AML-193 (cell line): ENCODE measurements around the gene TTC9B.
"Not testable (repeated sequence)": the region's sequence is repeated elsewhere in the genome, so short reads cannot be mapped to it uniquely, and the experiment has no call there.

Experiments used
- DNase-seq, 2 experiments: peaks; one replicate each; lab custom pipeline; 2025; lab: John Stamatoyannopoulos, UW

TTC9B gene

DNA sequence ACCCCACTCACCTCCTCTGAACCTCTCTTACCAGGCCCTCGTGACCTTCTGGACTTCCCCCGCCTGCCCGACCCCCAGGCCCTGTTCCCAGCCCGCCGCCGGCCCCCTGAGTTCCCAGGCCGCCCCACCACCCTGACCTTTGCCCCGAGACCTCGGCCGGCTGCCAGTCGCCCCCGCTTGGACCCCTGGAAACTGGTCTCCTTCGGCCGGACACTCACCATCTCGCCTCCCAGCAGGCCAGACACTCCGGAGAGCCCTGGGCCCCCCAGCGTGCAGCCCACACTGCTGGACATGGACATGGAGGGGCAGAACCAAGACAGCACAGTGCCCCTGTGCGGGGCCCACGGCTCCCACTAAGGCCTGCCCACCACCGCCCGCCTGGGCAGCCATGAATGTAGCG lies 3.2 kb downstream of the TTC9B start:
- no peak for DNase-seq

DNA sequence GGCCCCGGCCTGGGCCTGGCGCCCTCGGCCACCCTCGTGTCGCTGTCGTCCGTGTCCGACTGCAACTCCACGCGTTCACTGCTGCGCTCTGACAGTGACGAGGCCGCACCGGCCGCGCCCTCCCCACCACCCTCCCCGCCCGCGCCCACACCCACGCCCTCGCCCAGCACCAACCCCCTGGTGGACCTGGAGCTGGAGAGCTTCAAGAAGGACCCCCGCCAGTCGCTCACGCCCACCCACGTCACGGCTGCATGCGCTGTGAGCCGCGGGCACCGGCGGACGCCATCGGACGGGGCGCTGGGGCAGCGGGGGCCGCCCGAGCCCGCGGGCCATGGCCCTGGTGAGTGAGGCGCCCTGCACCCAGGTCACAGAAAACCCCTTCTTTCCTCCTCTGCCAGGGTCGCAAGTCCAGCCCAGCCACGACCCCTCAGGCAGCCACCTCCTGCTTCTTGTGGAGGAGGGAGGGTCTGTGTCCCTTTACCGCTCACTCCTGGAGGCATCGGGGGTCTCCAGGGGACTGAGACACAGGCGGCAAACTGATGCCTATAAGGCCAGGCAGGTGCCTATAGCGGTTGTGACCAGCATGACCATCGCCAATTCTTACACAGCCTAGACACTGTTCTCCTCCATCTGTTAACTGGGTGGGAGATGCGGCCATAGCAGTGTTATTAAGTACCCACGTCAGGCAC lies 4.2 kb downstream of the TTC9B start:
- no peak for DNase-seq

DNA sequence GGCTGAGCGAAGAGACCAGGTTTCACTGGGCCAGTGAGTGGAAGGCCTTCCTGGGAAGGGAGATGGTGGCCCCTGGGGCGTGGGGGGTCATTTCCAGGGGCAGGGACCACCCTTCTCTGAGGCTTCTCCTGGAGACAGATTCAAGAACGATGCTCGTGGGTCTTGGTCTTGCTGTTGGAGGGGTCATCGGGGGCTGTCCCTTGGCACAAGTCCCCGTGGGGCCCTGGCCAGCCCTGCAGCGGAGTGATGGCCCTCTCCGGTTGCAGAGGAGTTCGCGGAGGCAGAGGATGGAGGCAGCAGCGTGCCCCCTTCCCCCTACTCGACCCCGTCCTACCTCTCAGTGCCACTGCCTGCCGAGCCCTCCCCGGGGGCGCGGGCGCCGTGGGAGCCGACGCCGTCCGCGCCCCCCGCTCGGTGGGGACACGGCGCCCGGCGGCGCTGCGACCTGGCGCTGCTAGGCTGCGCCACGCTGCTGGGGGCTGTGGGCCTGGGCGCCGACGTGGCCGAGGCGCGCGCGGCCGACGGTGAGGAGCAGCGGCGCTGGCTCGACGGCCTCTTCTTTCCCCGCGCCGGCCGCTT lies 4.8 kb downstream of the TTC9B start:
- no peak for DNase-seq

DNA sequence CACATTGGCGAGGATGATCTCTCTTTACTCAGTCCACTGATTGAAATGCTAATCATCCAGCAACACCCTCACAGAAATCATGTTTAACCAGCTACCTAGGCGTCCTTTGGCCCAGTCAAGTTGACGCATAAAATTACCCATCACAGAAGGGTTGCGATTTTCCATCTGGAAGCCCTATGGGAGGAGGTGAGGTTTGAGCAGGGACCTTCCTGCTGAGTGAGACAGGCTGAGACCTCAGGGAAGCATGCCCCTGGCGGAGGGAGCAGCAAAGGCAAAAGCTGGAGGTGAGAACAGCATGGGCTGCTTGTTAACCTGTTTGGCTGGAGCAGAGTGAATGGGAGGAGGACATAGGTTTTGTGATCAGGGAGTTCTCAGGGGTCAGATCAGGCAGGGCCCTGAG lies 7.3 kb downstream of the TTC9B start:
- DNase-seq, result no peak

DNA sequence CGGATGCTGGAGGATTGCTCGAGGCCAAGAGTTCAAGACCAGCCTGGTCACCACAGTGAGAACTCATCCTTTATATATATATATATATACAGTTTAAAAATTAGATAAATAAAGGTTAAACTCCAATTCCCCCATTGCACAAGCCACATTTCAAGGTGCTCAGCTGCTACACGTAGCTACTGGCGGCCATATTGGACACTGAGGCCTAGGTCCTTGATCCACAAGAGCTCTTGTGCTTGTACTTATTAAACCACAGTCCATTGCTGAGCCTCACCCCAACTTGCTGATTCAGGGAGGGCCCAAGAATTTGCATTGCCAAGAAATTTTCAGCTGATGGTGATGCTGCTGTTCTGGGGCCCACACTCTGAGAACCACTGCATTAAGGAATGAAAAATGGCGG lies 9.6 kb downstream of the TTC9B start:
- DNase-seq, result no peak

DNA sequence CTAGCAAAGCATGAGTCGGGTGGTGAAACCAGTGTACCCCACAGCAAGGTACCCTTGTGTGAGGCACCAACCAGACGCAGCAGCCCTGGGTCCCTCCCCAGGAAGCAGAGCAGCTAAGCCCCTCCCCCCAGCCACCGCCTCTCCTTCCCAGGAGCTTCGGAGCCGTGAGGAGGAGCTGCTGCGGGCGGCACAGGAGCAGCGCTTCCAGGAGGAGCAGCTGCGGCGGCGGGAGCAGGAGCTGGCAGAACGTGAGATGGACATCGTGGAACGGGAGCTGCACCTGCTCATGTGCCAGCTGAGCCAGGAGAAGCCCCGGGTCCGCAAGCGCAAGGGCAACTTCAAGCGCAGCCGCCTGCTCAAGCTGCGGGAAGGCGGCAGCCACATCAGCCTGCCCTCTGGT lies 12.4 kb downstream of the TTC9B start:
- no peak for DNase-seq

DNA sequence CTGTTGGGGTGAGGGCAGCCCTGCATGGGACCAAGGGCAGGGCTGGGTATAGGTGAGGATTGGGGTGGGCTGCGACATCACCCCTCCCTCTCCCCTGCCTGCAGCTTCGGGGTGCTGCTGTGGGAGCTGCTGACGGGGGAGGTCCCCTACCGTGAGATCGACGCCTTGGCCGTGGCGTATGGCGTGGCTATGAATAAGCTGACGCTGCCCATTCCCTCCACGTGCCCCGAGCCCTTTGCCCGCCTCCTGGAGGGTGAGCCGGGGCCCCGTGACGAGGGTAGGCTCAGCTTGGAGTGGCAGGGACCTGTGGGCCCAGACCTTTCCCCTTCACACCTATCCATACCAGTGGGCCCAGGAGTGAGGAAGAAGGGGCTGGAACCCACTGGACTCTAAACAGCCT lies 13.8 kb downstream of the TTC9B start:
- DNase-seq, result no peak

DNA sequence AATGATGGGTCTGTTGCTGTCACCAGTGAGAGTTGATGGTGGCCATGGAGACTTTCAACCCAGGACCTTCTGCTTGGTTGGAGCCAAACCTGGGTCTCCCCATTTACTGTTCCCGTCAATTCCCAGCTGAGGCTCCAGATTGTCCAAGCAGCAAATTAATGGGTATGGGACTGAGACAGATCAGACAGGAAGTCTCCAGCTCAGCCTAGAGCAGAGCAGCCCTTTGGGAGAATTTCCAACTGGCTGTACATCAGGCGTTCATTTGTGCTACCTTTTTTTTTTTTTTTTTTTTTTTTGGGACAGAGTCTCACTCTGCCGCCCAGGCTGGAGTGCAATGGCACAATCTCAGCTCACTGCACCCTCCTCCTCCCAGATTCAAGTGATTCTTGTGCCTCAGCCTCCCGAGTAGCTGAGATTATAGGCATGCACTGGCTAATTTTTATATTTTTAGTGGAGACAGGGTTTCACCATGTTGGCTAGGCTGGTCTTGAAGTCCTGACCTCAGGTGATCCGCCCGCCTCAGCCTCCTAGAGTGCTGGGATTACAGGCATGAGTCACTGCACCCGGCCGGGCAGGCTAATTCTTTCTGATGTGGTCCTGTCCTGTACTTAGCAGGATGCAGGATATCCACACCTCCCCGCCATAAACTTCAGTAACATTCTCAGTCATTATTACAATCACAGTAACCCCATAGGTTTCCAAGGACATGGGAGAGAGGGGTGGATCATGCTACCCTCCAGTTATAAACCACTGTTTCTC lies 17.7 kb downstream of the TTC9B start:
- DNase-seq, result no peak

DNA sequence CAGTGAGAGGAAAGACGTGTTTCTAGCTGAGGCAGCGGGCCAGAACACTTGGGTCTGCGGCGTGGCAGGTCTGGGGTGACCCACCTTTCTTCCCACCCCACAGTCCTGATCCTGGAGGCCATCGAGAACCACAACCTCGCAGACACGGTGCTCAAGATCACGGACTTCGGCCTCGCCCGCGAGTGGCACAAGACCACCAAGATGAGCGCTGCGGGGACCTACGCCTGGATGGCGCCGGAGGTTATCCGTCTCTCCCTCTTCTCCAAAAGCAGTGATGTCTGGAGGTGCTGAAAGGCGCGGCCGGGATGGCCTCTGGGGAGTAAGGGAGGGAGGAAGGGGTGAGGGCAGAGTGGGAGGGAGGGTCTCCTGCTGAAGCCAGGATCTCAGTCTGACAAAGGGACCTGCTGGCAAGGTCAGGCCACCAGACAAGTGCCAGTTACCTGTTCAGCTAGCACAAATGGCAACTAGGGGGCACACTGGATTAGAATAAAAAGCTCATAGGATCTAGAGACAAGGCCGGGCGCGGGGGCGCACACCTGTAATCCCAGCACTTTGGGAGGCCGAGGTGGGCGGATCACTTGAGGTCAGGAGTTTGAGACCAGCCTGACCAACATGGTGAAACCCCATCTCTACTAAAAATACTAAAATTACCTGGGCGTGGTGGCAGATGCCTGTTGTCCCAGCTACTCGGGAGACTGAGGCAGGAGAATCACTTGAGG lies 19.8 kb downstream of the TTC9B start:
- DNase-seq, result no peak

DNA sequence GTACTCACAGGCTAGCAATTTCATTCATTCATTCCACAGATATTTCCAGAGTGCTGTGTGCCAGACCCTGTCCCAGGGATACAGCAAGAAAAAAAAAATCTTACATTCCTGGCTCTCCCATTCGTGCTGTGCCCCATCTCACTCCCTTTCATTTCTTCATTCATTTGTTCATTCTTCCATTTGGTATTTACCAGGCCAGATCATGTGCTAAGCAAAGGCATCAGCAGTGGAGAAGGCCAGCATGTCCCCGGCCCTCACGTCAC lies 24.7 kb downstream of the TTC9B start:
- no peak for DNase-seq

DNA sequence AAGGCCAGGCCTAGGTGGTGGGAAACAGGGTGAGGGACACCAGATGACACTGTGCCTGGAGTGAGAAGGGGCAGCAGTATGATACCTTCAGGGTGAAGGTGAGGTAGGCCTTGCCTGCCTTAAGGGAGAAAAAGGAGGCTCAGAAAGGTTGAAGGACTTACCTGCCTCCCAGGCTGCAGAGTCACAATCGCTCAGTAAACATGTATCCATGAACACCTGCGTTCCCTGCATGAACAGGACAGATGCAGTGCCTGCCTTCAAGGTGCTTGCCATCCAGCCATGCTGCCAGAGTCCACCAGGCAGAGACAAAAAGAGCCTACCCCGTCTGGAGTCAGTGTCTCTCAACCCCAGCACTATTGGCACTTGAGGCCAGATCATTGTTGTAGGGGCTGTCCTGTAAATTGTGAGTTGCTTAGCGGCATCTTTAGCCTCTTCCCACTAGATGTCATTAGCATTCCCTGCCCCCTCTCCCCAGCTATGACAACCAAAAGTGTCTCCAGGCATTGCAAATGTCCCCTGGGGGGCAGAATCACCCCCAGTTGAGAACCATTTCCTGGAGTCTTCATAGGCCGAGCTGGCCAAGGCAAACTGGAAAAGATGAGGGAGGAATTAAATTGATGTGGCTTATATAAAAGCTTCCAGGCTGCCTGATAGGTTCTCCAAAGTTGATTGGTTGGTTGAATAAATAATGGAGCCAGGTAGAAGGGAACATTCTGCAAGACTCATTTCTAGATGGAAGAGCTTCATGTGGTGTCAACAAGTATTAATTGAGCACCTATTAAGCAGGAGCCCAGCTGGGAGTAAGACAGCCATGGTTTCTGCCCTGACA lies 25.2 kb downstream of the TTC9B start:
- DNase-seq, result no peak

DNA sequence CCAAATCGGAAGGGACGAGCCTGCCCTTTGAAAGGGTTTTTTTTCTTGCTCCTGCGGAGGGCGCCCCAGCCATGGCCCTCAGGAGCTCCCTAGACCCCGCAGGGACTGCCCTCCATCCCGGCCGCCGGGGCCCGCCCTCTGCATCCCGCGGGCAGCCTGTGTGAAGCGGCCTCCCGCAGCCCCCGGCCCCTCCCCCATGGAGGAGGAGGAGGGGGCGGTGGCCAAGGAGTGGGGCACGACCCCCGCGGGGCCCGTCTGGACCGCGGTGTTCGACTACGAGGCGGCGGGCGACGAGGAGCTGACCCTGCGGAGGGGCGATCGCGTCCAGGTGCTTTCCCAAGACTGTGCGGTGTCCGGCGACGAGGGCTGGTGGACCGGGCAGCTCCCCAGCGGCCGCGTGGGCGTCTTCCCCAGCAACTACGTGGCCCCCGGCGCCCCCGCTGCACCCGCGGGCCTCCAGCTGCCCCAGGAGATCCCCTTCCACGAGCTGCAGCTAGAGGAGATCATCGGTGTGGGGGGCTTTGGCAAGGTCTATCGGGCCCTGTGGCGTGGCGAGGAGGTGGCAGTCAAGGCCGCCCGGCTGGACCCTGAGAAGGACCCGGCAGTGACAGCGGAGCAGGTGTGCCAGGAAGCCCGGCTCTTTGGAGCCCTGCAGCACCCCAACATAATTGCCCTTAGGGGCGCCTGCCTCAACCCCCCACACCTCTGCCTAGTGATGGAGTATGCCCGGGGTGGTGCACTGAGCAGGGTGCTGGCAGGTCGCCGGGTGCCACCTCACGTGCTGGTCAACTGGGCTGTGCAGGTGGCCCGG lies 26.1 kb downstream of the TTC9B start:
- no peak for DNase-seq

DNA sequence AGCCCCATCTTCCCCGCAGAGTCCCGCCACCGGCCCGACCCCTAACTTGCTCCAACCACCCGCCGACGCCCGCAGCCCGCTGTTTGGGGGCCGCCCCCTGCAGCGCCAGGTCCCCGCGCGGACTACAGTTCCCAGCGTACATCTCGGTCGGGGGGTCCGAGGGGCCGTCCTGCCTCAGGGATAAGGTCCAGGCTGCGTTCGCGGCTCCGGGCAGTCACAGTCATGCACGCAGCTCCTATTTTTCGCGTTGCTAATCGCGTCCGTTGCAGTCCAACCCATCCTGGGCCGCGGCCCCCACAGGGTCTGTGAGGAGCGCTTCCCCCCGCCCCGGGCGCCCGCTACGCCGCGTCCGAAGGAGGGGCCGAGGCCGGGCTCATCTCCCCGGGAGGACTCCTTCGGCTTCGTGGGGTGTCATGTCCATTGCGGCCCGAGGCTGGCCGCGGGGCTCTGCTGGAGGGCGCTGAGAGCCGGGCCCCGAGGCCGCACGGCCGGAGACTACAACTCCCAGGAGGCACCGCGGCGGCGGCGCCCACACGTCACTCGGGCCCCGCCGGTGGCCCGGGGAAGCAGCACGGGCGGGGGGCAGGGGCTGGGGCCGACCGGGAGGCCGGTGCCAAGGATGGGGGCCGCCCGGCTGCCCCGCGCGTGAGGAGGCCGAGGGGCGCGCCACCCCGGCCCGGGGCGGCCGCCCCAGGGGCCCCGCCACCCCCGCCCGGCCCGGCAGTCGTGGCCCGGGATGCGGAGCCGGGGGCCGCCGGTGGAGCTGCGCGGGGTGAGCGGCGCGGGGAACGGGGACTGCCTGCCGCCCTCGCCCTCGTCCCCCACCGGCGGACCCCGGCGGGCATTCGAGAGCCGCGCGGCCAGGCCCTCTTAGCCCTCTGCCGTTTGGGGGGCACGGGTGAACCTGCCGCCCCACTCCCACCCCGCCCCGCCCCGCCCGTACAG lies 27.0 kb downstream of the TTC9B start, which contains the start of gene MAP3K10:
MAP3K10 (plus strand) TSS at position 536 of the 945 bp plus-strand sequence. CDS start 606 bp downstream, outside the sequence.
- peak; percentile 31 to 40 for DNase-seq

DNA sequence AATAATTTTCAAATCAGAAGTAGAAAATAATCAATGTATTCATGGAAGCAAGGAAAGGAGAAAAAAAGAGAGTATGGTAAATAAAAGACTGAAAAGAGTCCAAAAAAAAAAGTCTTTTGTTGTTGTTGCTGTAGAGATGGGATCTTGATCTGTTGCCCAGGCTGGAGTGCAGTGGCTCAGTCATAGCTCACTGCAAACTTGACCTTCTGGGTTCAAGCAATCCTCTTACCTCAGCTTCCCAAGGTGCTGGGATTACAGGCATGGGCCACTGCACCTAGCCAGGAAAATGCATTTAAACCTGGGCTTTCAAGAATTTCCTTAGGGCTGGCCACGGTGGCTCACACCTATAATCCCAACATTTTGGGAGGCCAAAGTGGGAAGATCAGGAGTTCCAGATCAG lies 33.9 kb downstream of the TTC9B start:
- no peak for DNase-seq

DNA sequence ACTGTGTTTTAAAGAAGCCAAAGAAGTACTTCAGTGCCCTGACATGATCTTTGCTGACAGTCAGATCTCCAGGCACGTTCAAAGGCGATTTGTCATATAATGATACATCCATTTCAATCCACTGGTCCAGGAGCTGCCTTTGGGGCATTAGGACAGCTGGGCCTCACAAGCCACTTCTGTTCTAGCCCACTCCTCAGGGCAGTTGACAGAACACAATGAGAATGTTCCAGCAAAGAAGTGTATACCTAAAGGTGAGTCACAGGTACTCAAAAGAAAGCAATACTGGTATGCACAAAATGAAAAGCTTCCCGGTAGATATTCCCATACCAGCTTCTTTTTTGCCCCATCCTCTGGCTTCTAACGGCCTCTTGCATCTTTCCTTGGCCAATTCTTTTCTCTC lies 39.4 kb downstream of the TTC9B start:
- DNase-seq, result no peak

DNA sequence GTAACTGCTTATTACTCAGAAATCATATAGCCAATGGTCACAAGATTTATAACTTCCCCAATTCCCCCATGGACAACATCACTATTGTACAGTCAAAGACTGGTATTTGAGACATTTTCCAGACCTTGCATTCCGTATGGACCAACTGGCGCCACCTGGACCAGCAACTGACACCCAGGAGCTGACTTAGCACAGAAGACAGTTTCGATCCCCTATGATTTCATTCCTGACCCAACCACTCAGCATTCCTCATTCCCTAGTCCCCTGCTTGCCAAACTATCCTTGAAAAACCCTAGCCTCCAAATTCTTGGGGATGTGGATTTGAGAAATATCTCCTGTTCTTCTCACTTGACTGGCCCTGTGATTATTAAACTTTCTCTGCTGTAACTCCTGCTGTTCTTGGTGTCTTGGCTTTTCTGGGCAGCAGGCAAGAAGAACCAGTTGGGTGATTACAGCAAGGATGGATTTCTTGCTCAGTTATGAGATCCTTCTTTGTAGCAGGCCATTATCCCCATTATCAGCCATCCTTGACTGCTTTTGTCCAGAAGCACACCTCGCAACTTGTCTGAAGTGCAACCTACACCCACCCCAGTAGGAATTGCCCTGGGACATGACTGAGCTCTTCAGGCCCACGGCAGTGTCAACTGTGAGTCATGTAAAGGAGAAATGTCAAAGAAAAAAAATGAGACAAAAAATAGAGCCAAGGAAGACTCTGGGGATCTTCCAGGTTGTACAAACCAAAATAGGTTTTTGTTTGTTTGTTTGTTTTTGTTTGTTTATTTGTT lies 40.7 kb downstream of the TTC9B start:
- DNase-seq, result no peak

DNA sequence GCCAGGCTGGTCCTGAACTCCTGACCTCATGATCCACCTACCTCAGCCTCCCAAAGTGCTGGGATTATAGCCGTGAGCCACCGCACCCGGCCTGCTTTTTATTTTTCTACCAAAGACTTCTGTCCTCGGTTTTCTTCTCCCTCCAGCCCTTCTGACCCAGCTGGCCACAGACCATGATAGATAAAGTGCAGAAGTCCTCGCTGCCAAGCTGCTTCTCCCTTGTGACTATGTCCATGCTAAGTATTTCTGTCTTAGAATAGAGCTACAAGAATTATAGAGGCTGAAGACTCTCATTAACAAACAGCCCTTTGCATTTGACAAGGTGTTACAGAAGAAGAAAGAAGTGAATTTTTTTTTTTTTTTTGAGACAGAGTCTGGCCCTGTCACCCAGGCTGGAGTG lies 42.4 kb downstream of the TTC9B start:
- DNase-seq, result no peak

DNA sequence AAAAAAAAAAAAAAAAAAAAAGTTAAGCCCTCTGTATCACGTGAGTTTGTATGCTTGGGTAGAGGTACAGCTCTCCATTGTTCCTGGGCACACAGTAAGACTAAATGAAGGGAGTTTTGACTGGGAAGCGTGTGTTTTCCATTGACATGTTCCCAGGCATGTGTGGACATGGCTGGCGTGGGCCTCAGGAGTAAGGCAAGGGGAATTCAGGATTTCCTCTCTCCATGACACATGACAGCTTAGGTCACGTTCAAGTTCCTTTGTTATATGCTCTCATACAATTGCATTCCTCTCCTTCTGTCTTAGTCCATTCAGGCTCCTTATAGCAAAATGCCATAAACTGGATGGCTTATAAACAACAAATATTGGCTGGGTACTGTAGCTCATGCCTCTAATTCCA lies 44.1 kb downstream of the TTC9B start:
- DNase-seq, result no peak

DNA sequence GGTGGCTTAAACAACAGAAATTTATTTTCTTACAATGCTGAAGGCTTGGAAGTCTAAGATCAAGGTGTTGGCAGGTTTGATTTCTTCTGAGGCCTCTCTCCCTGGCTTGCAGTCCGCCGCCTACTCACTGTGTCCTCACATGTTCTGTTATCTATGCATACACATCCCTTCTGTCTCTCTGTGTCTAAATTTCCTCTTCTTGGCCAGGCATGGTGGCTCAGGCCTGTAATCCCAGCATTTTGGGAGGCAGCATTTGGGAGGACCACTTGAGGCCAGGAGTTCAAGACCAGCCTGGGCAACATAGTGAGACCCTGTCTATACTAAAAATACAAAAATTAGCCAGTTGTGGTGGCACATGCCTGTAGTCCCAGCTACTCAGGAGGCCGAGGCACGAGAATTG lies 46.9 kb downstream of the TTC9B start:
- not testable (repeated sequence) for DNase-seq
